H1 (cell line): Measurements from ENCODE around the gene LRRC14B. TPM values are rescaled to one million over a fixed set of nuclear protein-coding genes. Genes with fewer than 3 reads are reported as not detected.

ENCODE experiments used
- EZH2 ChIP-seq: fragments of 200-600 bp; sonication (generic); IDR thresholded peaks from 2 replicates; pipeline ENCODE4 v1.7.1; 2012; ENCODE audit warnings: low read depth, mild to moderate bottlenecking, moderate library complexity, low read length, inconsistent platforms; ENCODE audit not compliant: severe bottlenecking
- HDAC2 ChIP-seq, 2 experiments: fragments of 300-600 bp in 1 of 2; sonication (generic) in 1 of 2; IDR thresholded peaks; 2 replicates each; pipeline ENCODE4 v1.6.1; 2011 to 2012; ENCODE audit warnings: low read depth in 2 of 2, low read length in 2 of 2, mild to moderate bottlenecking in 2 of 2, moderate library complexity in 2 of 2, borderline replicate concordance in 1 of 2, inconsistent platforms in 1 of 2
- RXRA ChIP-seq: IDR thresholded peaks from 2 replicates; pipeline ENCODE4 v1.6.1; 2011; ENCODE audit warnings: low read depth, mild to moderate bottlenecking, low read length, moderate library complexity; ENCODE audit not compliant: insufficient read depth
- polyA plus RNA-seq, 7 experiments: library from polyadenylated mRNA; depleted of rRNA in 3 of 7; stranded (reverse) in 5 of 7; unstranded in 2 of 7; fragments of >200 nt in 5 of 7; fragments of 200-250 nt in 2 of 7; gene quantifications; 1 replicate in 5 of 7; 2 replicates in 1 of 7; 4 replicates in 1 of 7; pipeline versions ENCODE4 v1.2.1 to v1.2.3, GENCODE V29; 2011 to 2013; ENCODE audit warnings: missing spikeins in 2 of 7, mixed read lengths in 2 of 7
- total RNA-seq: library from RNA; stranded (reverse); fragmentation: NEBNext Ultra II Directional; extraction: Animal tissue kit (Norgen Biotek cat#: 25700); gene quantifications from 2 replicates; pipeline ENCODE4 v1.2.1, GENCODE V29; 2021
- TF ChIP-seq, protein P1 (sequence below): IDR thresholded peaks from 2 replicates; pipeline ENCODE4 v1.6.1; 2011; ENCODE audit warnings: low read depth, mild to moderate bottlenecking, low read length; ENCODE audit not compliant: insufficient read depth
- TF ChIP-seq, protein P2 (sequence below): IDR thresholded peaks from 2 replicates; pipeline ENCODE4 v1.6.1; 2011; ENCODE audit warnings: low read length, improper control_type of control experiment

The LRRC14B gene
- total and polyA plus RNA-seq, 2 of the 8 experiments (the other 6 are each of a cell fraction or from before 2014, with no cell fraction given) = not detected

- no peak for TF ChIP-seq EZH2
- no peak for TF ChIP-seq HDAC2 (IDR thresholded peaks at IDR 0.05; ENCODE audit: borderline replicate concordance in 1 of 2, low read depth in 2 of 2, low read length in 2 of 2)
- no peak for TF ChIP-seq RXRA
- TF ChIP-seq, protein P1, sequence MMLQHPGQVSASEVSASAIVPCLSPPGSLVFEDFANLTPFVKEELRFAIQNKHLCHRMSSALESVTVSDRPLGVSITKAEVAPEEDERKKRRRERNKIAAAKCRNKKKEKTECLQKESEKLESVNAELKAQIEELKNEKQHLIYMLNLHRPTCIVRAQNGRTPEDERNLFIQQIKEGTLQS = no peak
- TF ChIP-seq, protein P2, sequence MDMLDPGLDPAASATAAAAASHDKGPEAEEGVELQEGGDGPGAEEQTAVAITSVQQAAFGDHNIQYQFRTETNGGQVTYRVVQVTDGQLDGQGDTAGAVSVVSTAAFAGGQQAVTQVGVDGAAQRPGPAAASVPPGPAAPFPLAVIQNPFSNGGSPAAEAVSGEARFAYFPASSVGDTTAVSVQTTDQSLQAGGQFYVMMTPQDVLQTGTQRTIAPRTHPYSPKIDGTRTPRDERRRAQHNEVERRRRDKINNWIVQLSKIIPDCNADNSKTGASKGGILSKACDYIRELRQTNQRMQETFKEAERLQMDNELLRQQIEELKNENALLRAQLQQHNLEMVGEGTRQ = no peak
Measured at GRCh38 chr5:208449-209114, 17.3 kb downstream of the LRRC14B start (continued).
